ENCODE results near the gene FBXO8. TPM values are rescaled to one million over a fixed set of nuclear protein-coding genes. Genes with fewer than 3 reads are reported as not detected.

Gene FBXO8
- total and polyA plus RNA-seq, 3 experiments from 2014 or later = 14.5 to 20.3 (median 18.3) TPM

DNA sequence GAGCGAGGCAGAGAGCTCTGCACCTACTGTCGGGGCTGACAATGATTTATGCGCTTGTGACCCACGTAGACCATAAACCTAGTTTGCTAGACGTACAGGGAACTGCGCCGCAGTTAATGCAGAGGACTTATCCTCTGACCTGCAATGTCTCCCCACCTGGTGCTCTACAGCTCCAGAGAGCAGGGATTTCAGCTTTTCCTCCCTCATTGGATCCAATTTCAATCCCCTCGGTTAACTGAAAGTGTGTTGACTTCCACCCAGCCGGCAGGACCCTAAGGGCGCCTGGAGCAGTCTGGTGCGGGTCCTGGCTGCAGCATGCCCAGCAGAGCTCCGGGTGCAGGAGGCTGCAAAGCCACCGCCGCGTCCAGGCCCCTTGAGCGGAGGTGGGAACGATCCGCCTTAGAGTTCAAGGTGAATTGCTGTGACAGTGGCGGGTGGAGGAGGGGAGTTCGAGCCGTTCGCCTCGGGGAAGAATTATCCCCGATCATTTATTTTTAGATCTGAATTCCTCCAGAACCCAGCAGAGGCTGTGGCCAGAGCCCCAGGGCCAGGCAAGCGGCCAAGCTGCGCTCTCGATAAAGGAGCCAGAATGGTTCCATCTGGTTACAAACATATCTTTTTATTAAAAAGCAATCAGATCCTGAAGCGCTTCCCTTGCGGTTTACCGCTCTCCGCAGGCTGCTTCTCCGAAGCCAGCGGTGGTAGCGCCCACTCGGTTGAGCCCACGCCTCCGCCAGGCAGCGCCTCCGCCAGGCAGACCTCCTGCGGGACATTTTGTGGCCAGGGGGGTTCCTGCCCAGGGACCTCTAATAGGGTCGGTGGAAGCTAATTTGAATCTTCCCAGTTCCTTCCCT lies 66.0 kb downstream of the FBXO8 start:
- peaks cover 36% of the 10 kb centered on the region for H3K4me1 ChIP-seq (ENCODE audit: insufficient read depth, low read length)
- Mint-ChIP-seq H3K4me1 (peaks cover 36 to 51% (median 45%) of the 10 kb centered on the region in 3 donors), H3K27me3 (peaks cover 56 to 92% of the 10 kb centered on the region in 2 donors), H3K27ac (peak overlapping the region in 2 of 8 donors; percentile 44 to 60), H3K9me3 (peaks cover 0 to 12% (median 6%) of the 10 kb centered on the region in 5 donors), H3K4me3 (peak overlapping the region in 6 of 7 donors; percentile 44 to 80 (median 64)), H3K36me3 (no peaks in the 10 kb centered on the region)
- POLR2A ChIA-PET = interaction anchor here (0.6 kb wide), 1 partner anchor 18 kb away, joined by 8 read pairs; no protein-coding TSS in a partner anchor
- peak in 1 of 5 donors; percentile 9 for DNase-seq
- no peak overlapping the region for H3K4me3 ChIP-seq (ENCODE audit: low read length)
- CTCF ChIA-PET = no interaction called here
- no peaks in the 10 kb centered on the region for H3K36me3 ChIP-seq (ENCODE audit: insufficient read depth, low read length)
- no peaks in the 10 kb centered on the region for H3K9me3 ChIP-seq (ENCODE audit: low read length)
- H3K27ac ChIP-seq (ENCODE audit: low read depth, low read length) = no peak overlapping the region
- peaks cover 56% of the 10 kb centered on the region for H3K27me3 ChIP-seq (ENCODE audit: insufficient read depth, low read length, poor library complexity, severe bottlenecking)

DNA sequence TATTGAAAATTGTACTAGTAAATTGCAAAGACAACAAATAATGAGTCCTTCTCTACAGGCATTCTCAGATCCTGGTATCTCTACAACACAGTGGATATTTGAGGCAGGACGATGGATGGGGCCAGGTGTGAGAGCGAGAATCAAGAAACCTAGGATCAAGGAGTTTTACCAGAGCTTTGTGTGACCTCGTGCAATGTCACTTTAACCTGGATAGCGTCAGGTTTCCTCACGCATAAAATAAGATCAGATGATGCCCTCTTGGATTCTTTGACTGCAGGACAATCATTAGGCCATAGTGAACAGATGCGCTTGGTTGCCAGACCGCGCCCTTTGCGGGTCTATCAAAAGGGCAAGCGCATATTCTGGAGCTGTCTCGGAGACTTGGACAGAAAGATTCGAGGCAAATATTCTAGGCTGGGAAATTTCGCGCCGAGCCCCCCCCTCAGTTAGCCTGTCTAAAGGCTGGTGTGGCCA lies 66.6 kb downstream of the FBXO8 start:
- Histone ChIP-seq H3K4me3 (ENCODE audit: low read length) (no peak overlapping the region), H3K36me3 (ENCODE audit: insufficient read depth, low read length) (no peaks in the 10 kb centered on the region), H3K27me3 (ENCODE audit: insufficient read depth, low read length, poor library complexity, severe bottlenecking) (peaks cover 61% of the 10 kb centered on the region), H3K4me1 (ENCODE audit: insufficient read depth, low read length) (peaks cover 36% of the 10 kb centered on the region), H3K27ac (ENCODE audit: low read depth, low read length) (no peak overlapping the region), H3K9me3 (ENCODE audit: low read length) (no peaks in the 10 kb centered on the region)
- ChIA-PET CTCF (no interaction called here), POLR2A (no interaction called here)
- Mint-ChIP-seq H3K27ac (peak overlapping the region in 1 of 8 donors; percentile 28), H3K27me3 (peaks cover 59 to 92% of the 10 kb centered on the region in 2 donors), H3K9me3 (peaks cover 0 to 12% (median 6%) of the 10 kb centered on the region in 5 donors), H3K4me3 (peak overlapping the region in 5 of 7 donors; percentile 20 to 66 (median 61)), H3K36me3 (no peaks in the 10 kb centered on the region), H3K4me1 (peaks cover 40 to 57% (median 52%) of the 10 kb centered on the region in 3 donors)
- DNase-seq = no peak

DNA sequence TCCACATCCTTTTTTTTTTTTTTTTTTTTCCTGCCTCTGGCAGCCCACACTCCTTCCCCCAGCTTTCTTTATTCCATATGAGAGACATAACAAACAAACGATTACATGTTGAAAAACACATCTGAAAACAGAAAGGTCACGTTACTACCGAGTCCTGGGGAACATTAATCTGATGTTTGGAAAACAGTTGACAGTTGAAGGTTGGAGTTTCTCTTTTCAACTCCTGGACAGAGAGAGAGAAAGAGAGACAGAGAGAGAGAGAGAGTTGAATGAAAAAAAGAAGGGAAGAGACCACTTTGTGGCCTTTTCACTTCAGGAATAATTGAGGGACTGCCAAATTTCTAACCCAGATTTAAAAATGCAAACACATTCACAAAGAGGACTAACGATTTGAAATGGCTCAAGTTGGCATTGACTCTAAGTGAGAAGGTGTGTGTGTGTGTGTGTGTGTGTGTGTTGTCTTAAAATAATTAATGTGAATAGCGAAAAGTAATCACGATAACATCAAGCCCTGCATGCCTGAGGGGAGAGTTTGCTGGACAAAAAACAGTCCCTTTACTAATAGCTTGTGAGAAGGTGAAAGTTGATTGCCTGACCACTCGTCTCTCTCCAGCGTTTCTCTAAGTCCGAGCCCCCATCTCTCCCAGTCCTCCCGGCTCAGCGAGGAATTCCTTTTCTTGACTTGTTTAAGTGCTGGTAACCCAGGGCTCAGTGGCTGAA lies 67.3 kb downstream of the FBXO8 start:
- peak overlapping the region in 3 of 7 donors; percentile 20 to 66 (median 37) for H3K4me3 Mint-ChIP-seq
- Histone ChIP-seq H3K4me3 (ENCODE audit: low read length) (no peak overlapping the region), H3K4me1 (ENCODE audit: insufficient read depth, low read length) (peaks cover 42% of the 10 kb centered on the region), H3K36me3 (ENCODE audit: insufficient read depth, low read length) (no peaks in the 10 kb centered on the region), H3K27ac (ENCODE audit: low read depth, low read length) (no peak overlapping the region), H3K9me3 (ENCODE audit: low read length) (no peaks in the 10 kb centered on the region), H3K27me3 (ENCODE audit: insufficient read depth, low read length, poor library complexity, severe bottlenecking) (peaks cover 67% of the 10 kb centered on the region)
- DNase-seq = no peak
- H3K4me1 Mint-ChIP-seq = peaks cover 46 to 64% (median 58%) of the 10 kb centered on the region in 3 donors
- peaks cover 0 to 12% (median 6%) of the 10 kb centered on the region in 5 donors for H3K9me3 Mint-ChIP-seq
- H3K36me3 Mint-ChIP-seq = no peaks in the 10 kb centered on the region
- H3K27me3 Mint-ChIP-seq = peaks cover 67 to 94% of the 10 kb centered on the region in 2 donors
- ChIA-PET POLR2A (no interaction called here), CTCF (no interaction called here)
- peak overlapping the region in 1 of 8 donors; percentile 28 for H3K27ac Mint-ChIP-seq

GRCh38 chr4:174215057-174215456 lies 68.4 kb downstream of the FBXO8 start:
- Histone ChIP-seq H3K27ac (ENCODE audit: low read depth, low read length) (no peak overlapping the region), H3K36me3 (ENCODE audit: insufficient read depth, low read length) (no peaks in the 10 kb centered on the region), H3K9me3 (ENCODE audit: low read length) (no peaks in the 10 kb centered on the region), H3K27me3 (ENCODE audit: insufficient read depth, low read length, poor library complexity, severe bottlenecking) (peaks cover 67% of the 10 kb centered on the region), H3K4me1 (ENCODE audit: insufficient read depth, low read length) (peaks cover 42% of the 10 kb centered on the region), H3K4me3 (ENCODE audit: low read length) (no peak overlapping the region)
- Mint-ChIP-seq H3K9me3 (peaks cover 0 to 12% (median 6%) of the 10 kb centered on the region in 5 donors), H3K36me3 (no peaks in the 10 kb centered on the region), H3K27me3 (peaks cover 71 to 98% of the 10 kb centered on the region in 2 donors), H3K4me1 (peaks cover 46 to 66% (median 58%) of the 10 kb centered on the region in 3 donors), H3K27ac (peak overlapping the region in 1 of 8 donors; percentile 30), H3K4me3 (peak overlapping the region in 3 of 7 donors; percentile 54 to 67 (median 66))
- ChIA-PET POLR2A (no interaction called here), CTCF (no interaction called here)
- DNase-seq = no peak

- peak overlapping the region in 3 of 8 donors; percentile 44 to 66 (median 61) for H3K27ac Mint-ChIP-seq
- Histone ChIP-seq H3K27ac (ENCODE audit: low read depth, low read length) (no peak overlapping the region), H3K27me3 (ENCODE audit: insufficient read depth, low read length, poor library complexity, severe bottlenecking) (peaks cover 67% of the 10 kb centered on the region), H3K4me3 (ENCODE audit: low read length) (peak overlapping the region; percentile 16), H3K4me1 (ENCODE audit: insufficient read depth, low read length) (peaks cover 42% of the 10 kb centered on the region), H3K36me3 (ENCODE audit: insufficient read depth, low read length) (no peaks in the 10 kb centered on the region), H3K9me3 (ENCODE audit: low read length) (no peaks in the 10 kb centered on the region)
- peaks cover 71 to 98% of the 10 kb centered on the region in 2 donors for H3K27me3 Mint-ChIP-seq
- H3K36me3 Mint-ChIP-seq = no peaks in the 10 kb centered on the region
- peak overlapping the region; percentile 20 to 78 (median 62) for H3K4me3 Mint-ChIP-seq
- ChIA-PET POLR2A (no interaction called here), CTCF (no interaction called here)
- H3K4me1 Mint-ChIP-seq = peaks cover 46 to 66% (median 58%) of the 10 kb centered on the region in 3 donors
- H3K9me3 Mint-ChIP-seq = peaks cover 0 to 12% (median 6%) of the 10 kb centered on the region in 5 donors
- peak in 2 of 5 donors; percentile 5 to 22 for DNase-seq
Observed at GRCh38 chr4:174214101-174214878, 69.2 kb downstream of the FBXO8 start.

DNA sequence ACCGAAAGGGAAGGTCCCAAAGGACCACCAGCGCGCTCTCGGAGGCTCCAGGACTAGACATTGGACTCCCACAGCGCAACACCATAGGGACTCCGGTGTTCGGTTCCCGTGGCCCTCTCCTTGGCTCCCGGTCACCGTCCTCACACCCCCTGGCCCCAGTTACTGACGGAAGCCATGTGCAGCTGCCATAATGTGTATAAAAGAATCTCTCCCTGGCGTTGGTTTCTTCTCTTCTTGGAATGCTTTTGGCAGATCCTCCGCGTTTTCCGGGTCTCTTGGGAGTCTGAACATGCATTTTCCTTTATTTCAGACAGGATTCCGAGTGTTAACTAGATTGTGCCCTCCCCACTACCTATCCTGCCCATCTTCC lies 69.8 kb downstream of the FBXO8 start:
- peak overlapping the region in 2 of 8 donors; percentile 44 to 61 for H3K27ac Mint-ChIP-seq
- CTCF ChIA-PET = no interaction called here
- peaks cover 67% of the 10 kb centered on the region for H3K27me3 ChIP-seq (ENCODE audit: insufficient read depth, low read length, poor library complexity, severe bottlenecking)

GRCh38 chr4:174212061-174212460 lies 71.4 kb downstream of the FBXO8 start:
- H3K27me3 ChIP-seq (ENCODE audit: insufficient read depth, low read length, poor library complexity, severe bottlenecking) = peaks cover 62% of the 10 kb centered on the region
- peaks cover 30% of the 10 kb centered on the region for H3K4me1 ChIP-seq (ENCODE audit: insufficient read depth, low read length)

More for the DNA sequence above, 69.8 kb downstream of the FBXO8 start:
- Histone ChIP-seq H3K36me3 (ENCODE audit: insufficient read depth, low read length) (no peaks in the 10 kb centered on the region), H3K9me3 (ENCODE audit: low read length) (no peaks in the 10 kb centered on the region), H3K4me3 (ENCODE audit: low read length) (peak overlapping the region; percentile 16), H3K4me1 (ENCODE audit: insufficient read depth, low read length) (peaks cover 42% of the 10 kb centered on the region), H3K27ac (ENCODE audit: low read depth, low read length) (no peak overlapping the region)
- POLR2A ChIA-PET = no interaction called here
- DNase-seq = no peak
- H3K4me1 Mint-ChIP-seq = peaks cover 46 to 65% (median 58%) of the 10 kb centered on the region in 3 donors
- H3K4me3 Mint-ChIP-seq = peak overlapping the region in 6 of 7 donors; percentile 24 to 67 (median 62)
- H3K36me3 Mint-ChIP-seq = no peaks in the 10 kb centered on the region
- peaks cover 0 to 12% (median 6%) of the 10 kb centered on the region in 5 donors for H3K9me3 Mint-ChIP-seq
- peaks cover 69 to 98% of the 10 kb centered on the region in 2 donors for H3K27me3 Mint-ChIP-seq

More at GRCh38 chr4:174212061-174212460, 71.4 kb downstream of the FBXO8 start:
- Histone ChIP-seq H3K27ac (ENCODE audit: low read depth, low read length) (no peak overlapping the region), H3K4me3 (ENCODE audit: low read length) (no peak overlapping the region), H3K9me3 (ENCODE audit: low read length) (no peaks in the 10 kb centered on the region), H3K36me3 (ENCODE audit: insufficient read depth, low read length) (no peaks in the 10 kb centered on the region)
- Mint-ChIP-seq H3K4me1 (peaks cover 33 to 48% (median 44%) of the 10 kb centered on the region in 3 donors), H3K4me3 (peak overlapping the region in 6 of 7 donors; percentile 38 to 71 (median 62)), H3K27ac (peak overlapping the region in 1 of 8 donors; percentile 5), H3K27me3 (peaks cover 62 to 98% of the 10 kb centered on the region in 2 donors), H3K36me3 (no peaks in the 10 kb centered on the region), H3K9me3 (peaks cover 0 to 12% (median 6%) of the 10 kb centered on the region in 5 donors)
- CTCF ChIA-PET = no interaction called here
- DNase-seq = no peak
- POLR2A ChIA-PET = no interaction called here
